Glomerular visceral epithelial cell (primary cell): ENCODE data around the gene MYADML2.

ENCODE experiments used
- DNase-seq: peaks from one replicate; pipeline ENCODE4 v3.0.0-alpha.2; 2016; ENCODE audit errors: extremely low spot score

Gene MYADML2, protein sequence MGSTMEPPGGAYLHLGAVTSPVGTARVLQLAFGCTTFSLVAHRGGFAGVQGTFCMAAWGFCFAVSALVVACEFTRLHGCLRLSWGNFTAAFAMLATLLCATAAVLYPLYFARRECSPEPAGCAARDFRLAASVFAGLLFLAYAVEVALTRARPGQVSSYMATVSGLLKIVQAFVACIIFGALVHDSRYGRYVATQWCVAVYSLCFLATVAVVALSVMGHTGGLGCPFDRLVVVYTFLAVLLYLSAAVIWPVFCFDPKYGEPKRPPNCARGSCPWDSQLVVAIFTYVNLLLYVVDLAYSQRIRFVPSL

DNA sequence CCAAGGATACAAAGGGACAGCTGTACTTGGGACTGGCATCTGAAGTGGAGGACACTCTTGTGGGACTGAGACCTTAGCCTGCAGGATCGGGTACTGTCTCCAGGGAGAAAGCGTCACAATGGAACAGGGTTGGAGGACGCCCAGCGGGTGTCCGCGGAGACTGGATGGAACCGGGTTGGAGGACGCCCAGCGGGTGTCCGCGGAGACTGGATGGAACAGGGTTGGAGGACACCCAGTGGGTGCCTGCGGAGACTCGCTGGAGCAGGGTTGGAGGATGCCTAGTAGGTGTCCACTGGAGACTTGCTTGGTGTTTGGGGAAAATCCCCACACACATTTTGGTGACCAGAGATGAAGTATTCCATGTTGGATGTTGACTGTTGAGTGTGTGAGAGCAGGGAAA, at the start of gene MYADML2:
MYADML2 (minus strand) TSS at position 45 of the 400 bp plus-strand sequence. CDS start 5,492 bp downstream, outside the sequence.
- no peak for DNase-seq

GRCh38 chr17:81996232-81996756, 49.3 kb upstream of the MYADML2 start:
- no peak for DNase-seq

DNA sequence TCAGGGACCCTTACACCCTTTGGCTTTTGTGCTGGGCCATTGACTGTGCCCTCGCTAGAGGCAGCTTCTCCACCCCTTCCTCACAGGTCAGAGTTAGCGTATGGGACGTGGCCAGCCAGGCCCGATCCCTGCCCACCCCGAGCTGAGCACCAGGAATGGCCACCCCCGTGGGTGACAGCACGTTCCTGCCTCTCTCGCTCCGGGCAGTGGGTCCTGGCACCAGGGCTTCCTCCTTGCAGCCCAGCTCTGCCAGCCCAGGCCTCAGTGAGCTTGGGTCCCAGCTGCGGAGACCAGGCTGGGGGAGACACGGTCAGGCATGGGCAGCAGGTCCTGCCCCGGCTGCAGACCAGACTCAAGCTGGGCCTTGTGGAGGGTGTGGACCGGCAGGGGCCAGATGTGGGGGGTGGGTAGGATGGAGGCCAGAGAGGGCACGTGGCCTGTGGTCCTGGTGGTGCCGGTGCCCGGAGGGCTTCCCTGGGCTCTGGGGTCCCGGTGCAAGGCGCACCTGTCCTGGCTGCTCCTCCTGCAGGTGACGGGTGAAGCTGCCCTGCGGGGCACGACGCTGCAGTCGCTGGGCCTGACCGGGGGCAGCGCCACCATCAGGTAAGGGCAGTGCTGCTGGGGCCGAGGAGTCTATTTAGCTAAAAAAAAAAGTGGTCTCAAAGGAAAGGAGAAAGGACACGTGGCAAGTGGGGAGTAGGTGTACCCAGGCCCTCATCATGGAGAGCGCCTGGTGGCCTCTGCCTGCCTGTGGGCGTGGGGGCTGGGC, 48.6 kb upstream of the MYADML2 start:
- DNase-seq = no peak

DNA sequence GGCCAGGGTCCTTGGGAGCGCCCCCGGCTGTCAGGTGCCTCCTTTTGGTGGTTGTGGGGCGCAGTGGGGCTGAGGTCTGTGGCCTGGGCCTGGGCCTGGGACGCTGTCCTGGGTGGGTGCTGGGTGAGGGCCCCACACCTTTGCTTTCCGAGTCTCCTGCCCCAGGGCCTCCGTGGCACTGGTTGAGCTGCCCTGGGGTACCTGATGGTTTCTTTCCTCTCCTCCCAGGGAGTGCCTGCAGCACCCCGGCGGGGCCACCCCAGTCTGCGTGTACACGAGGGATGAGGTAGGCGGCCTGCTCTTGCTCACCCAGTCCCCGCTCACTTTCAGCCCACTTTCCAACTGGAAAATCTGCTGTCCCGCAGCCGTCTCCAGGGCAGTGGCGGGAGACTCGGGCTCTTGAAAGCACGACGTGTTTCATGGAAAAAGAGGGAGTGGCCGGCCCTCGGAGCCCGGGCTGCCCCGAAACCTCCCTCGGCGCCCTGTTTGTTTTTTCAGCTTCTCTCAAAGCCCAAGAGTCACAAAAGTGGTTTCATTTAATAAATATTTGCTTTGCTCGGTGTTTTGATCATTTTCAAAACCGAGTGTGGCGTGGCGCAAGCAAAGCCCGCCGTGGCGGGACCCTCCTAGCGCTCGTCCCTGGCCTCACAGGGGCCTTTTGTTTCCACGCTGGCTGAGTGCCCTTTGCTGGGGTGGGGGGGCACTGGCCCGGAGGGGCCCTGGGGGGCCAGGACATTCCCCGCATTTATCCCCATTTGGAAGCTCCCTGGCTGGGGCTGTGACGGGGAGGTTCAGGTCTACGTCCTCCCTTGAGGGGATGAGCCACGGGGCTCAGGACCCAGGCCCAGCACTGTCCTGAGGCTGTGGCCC, 47.8 kb upstream of the MYADML2 start:
- DNase-seq = no peak

- DNase-seq = no peak
Observed at GRCh38 chr17:81993729-81994592, 46.9 kb upstream of the MYADML2 start.

DNA sequence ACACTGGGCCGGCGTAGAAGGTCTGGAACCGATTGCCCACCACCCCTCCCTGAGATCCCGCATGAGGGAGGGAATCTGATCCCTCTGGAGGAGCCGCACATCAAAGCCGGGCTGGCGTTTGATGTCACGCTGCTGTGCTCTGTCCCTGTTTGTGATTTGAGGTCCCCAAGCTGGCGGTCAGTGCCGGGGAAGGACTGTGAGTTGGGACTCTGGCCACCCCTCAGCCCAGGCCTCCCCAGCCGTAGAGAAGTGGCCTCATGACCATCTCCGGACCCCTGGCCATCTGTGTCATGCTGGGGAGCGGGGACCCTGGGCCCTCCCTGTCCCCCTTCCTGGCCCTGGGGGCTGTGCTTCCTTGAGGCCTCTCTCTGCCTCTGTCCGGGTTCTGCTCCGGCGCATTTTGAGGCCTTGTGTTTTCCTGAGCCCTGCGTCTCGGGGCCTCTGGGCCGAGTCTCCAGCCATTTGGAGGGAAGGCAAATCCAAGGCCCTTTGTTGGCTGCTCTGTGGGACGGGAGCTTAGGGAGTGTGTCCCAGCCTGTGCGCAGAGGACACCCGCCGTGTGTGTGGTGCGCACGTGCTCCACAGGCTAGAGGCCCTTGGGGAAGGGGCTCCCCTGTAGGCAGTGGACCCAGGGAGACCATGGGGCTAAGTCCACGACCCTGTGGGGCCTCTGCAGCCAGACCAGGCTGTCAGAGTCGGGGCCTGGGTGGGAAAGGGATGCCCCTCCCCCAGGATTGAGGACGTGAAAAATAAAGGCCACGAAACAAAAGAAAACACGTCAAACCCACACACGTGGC, 45.5 kb upstream of the MYADML2 start:
- DNase-seq = no peak

DNA sequence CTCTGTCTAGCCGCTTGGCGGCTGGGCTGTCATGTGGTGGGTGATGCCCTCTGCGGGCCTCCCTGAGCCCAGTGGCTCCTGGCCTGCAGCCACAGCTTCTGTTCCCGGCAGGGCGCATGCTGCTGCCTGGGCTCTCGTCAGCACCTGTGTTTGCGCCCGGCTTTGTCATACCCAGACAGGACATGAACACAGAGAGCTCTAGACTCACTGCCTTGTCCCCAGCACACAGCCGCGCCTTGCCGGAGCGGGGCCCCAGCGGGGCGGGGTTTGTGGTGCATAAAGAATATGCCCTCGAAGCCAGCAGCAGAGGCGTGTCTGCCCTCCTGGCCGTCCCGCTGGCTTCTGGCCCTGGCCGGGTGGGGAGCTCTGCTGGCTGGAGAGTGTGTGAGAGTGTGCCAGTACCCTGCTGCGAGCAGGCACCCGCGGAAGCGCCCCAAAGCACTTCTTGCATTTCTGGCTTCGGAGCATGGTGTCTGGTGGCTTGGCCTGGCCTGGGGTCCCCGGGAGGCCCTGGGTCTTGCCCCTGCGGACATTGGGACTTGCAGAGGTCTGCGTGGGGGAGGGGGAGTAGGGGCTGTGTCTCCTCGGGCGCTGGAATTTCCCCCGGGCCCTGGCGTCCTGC, 44.8 kb upstream of the MYADML2 start:
- DNase-seq = peak; percentile 90

- DNase-seq = no peak
Observed at GRCh38 chr17:81990836-81991683, 44.0 kb upstream of the MYADML2 start.

DNA sequence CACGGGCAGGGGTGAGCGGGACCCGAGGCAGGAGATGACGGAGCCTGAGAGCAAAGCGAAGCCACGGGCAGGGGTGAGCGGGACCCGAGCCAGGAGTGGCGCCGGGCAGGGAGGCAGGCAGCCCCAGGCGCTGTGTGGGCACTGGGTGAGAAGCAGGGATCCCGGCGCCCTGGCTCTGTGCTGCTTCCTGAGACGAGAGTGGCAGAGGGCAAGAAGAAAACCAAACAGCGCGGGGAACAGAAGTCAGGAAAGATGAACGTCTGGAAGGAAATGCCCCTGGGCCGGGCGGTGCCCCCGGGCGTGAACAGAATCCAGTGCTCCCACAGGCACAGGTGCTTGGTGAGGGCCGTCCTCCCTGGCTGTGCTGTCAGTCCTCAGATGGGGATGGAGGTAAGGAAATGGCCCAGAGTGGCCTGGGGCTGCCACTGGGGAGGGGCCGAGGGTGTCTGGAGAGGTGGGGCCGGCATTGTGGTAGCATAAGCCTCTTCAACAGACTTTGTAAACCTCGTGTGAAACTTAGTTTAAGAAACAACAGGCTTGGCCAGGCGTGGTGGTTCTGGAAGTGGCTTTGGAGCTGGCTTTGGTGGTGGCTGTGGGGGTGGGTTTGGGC, 40.2 kb upstream of the MYADML2 start:
- DNase-seq = no peak

- no peak for DNase-seq
Observed at GRCh38 chr17:81986606-81987005, 39.6 kb upstream of the MYADML2 start.

DNA sequence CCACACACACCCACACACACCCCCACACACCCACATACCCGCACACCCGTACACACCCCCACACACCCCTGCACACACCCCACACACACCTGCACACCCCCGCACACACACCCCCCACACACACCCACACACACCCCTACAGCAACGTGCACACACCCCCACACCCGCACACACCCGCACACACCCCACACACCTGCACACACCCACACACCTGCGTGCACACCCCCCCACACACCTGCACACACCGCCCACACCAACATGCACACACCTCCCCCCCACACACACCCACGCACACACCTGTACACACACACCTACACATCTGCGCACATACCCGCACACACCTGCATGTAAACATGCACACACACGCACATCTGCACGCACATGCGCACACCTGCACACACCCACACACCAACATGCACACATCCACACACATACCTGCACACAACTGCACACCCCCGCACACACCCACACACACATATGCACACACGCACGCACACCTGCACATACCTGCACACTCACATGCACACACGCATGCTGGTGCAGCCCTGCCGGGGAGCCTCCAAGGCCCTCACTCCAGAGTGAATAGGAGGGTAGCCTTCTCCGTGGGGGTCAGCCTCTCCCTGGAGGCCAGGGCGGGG, 37.9 kb upstream of the MYADML2 start:
- DNase-seq = no peak

GRCh38 chr17:81983639-81984373, 36.8 kb upstream of the MYADML2 start:
- no peak for DNase-seq

DNA sequence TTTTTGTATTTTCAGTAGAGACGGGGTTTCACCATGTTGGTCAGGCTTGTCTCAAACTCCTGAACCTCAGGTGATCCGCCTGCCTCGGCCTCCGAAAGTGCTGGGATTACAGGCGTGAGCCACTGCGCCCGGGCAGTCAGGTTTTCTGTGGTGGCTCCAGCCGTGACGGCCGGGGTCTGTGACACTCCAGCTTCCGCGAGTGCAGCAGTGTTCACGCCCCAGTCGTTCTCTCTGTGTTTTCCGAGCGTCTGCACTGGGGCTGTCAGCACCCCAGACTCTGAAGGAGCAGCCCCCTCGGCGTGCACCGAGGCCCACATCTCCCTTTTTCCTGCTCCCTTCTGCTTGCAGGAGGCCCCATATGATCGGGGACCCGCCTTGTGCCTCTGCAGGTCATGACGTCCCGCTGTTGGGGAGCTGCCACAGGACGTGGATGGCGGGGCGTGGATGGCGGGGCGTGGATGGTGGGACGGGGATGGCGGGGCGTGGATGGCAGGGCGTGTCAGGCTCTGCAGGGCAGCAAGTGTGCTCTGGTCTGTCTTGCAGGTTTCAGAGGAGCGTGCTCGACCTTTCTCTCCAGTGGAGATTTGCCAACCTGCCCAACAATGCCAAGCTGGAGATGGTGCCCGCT, 36.1 kb upstream of the MYADML2 start:
- DNase-seq = no peak

DNA sequence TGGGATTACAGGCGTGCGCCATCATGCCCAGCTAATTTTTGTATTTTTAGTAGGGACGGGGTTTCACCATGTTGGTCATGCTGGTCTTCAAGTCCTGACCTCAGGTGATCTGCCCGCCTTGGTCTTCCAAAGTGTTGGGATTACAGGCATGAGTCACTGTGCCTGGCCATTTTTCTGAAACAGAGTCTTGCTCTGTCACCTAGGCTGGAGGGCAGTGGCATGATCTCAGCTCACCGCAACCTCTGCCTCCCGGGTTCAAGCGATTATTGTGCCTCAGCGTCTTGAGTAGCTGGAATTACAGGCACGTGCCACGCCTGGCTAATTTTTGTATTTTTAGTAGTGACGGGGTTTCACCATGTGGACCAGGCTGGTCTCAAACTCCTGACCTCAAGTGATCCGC, 34.5 kb upstream of the MYADML2 start:
- DNase-seq = peak; percentile 81

GRCh38 chr17:81980707-81981343, 33.8 kb upstream of the MYADML2 start:
- peak; percentile 57 for DNase-seq

GRCh38 chr17:81980122-81980521, 33.1 kb upstream of the MYADML2 start:
- DNase-seq = no peak
